Neural progenitor cell (in vitro differentiated cells): ENCODE results near the gene ZMAT5.

Experiments used
- EZH2 ChIP-seq: fragments of 200-600 bp; sonication (generic); IDR thresholded peaks from 2 replicates; pipeline ENCODE4 v1.6.1; 2017; ENCODE audit warnings: antibody characterized with exemption, mild to moderate bottlenecking, moderate library complexity
- EZH2phosphoT487 ChIP-seq: fragments of 200-600 bp; sonication (generic); IDR thresholded peaks from 2 replicates; pipeline ENCODE4 v1.6.1; 2017; ENCODE audit warnings: antibody characterized with exemption
- TF ChIP-seq, protein P1 (sequence below): fragments of 200-600 bp; sonication (generic); IDR thresholded peaks from 2 replicates; pipeline ENCODE4 v1.5.1; 2017; ENCODE audit warnings: antibody characterized with exemption, mild to moderate bottlenecking

DNA sequence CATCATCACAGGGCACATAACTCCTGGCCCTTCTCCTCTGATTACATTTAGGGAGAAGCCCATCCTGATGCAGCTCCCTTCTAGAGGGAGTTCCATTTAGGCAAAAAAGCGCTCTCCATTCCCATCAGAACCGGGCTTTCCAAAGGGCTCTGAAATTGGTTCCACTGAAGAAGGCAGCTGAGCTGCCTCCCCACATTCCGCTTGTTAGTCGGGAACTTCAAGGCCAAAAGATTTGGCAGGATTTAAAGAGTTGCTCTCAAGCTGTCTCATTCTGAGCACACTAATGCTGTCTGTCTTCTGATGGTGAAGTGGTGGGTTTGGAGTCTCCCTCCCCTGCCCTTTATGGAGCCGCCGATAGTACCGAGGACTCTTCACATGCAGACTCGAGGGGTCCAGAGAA lies 73.6 kb downstream of the ZMAT5 start:
- TF ChIP-seq, protein P1, sequence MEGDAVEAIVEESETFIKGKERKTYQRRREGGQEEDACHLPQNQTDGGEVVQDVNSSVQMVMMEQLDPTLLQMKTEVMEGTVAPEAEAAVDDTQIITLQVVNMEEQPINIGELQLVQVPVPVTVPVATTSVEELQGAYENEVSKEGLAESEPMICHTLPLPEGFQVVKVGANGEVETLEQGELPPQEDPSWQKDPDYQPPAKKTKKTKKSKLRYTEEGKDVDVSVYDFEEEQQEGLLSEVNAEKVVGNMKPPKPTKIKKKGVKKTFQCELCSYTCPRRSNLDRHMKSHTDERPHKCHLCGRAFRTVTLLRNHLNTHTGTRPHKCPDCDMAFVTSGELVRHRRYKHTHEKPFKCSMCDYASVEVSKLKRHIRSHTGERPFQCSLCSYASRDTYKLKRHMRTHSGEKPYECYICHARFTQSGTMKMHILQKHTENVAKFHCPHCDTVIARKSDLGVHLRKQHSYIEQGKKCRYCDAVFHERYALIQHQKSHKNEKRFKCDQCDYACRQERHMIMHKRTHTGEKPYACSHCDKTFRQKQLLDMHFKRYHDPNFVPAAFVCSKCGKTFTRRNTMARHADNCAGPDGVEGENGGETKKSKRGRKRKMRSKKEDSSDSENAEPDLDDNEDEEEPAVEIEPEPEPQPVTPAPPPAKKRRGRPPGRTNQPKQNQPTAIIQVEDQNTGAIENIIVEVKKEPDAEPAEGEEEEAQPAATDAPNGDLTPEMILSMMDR, result no peak
- no peak for TF ChIP-seq EZH2
- TF ChIP-seq EZH2phosphoT487, result no peak
